Stimulated activated CD8-positive, alpha-beta memory T cell treated with anti-CD3 and anti-CD28 coated beads, Interleukin-7, amount 100 ng/mL, for 48 hours (primary cell): ENCODE measurements around the gene ADGRV1.
"Not testable (repeated sequence)": the region's sequence is repeated elsewhere in the genome, so short reads cannot be mapped to it uniquely, and the experiment has no call there.

ENCODE experiments used
- DNase-seq, 2 donors: peaks; one replicate each; pipeline ENCODE4 v3.0.0-alpha.2; 2020; ENCODE audit warnings: low read depth in 1 of 2; ENCODE audit errors: extremely low read depth in 1 of 2

The ADGRV1 gene

DNA sequence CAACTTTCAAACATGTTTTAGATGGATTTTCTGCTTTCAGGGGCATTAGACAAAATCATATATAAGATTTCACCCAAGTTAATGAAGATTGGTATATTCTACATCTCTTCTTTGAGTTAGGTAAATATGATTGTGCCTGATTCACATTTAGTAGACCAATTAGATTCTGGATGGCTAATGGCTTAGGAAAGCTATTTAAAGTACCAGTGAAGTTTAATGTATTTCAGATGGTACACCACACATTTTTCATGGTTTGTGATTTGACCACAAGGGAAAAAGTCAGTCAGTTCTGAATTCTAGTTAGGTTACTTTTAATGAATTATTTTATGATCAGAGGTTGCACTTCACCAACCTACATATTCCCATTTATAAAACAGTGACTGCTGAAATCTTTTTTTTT lies 409.7 kb downstream of the ADGRV1 start:
- no peak for DNase-seq

GRCh38 chr5:90969945-90970344 lies 411.3 kb downstream of the ADGRV1 start:
- not testable (repeated sequence) for DNase-seq

DNA sequence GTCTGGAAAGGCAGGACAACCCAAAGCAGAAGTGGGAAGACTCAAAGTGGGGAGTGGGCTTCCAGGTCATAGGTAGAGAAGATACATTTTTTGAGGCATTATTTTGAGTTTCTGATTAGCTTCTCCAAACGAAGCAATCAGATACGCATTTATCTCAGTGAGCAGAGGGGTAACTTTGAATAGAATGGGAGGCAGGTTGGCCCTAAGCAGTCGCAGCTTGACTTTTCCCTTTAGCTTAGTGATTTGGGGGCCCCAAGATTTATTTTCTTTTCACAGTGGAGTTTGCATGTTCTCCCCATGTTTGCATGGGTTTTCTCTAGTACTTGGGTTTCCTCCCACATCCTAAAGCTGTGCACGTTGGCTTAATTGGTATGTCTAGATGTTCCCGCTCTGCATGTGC lies 422.6 kb downstream of the ADGRV1 start:
- DNase-seq: no peak

- DNase-seq: no peak
Measured at GRCh38 chr5:90981821-90982220, 423.2 kb downstream of the ADGRV1 start.

DNA sequence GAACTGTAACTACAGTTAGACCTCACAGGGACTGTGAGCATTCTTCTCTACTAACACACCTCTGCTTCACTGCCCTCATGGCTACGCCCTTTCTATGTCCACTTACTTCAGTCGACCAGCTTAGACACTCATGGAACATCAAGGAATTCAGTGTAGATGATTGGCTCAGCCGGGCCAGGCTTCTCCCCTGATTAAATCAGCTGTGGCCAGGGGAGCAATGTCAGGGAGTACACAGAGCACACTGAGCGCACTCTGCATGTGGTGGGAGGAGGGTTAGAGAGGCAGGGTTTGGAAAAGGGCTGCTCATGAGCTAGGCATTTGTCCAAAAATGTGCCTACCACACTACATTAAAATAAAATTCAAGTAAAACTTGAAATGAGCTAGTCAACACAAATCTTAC lies 424.0 kb downstream of the ADGRV1 start:
- DNase-seq: no peak

- no peak for DNase-seq
Measured at GRCh38 chr5:90983148-90983547, 424.6 kb downstream of the ADGRV1 start.

- no peak for DNase-seq
Measured at GRCh38 chr5:90983711-90984124, 425.1 kb downstream of the ADGRV1 start.

DNA sequence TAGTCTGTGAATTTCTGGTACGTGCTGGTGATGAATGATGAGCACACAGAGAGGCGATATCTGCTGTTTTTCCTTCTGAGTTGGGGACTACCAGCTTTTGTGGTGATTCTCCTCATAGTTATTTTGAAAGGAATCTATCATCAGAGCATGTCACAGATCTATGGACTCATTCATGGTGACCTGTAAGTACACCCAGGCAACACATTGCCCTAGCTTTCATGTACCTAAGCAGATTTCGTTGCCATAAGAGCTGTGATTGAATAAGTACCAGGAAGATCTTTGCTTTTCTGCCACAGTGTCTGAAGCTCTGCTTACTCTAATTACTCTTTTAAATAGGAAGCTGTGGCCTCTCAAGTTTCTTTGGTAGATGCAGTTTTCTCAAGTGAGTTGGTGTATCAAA lies 426.7 kb downstream of the ADGRV1 start:
- DNase-seq: no peak

DNA sequence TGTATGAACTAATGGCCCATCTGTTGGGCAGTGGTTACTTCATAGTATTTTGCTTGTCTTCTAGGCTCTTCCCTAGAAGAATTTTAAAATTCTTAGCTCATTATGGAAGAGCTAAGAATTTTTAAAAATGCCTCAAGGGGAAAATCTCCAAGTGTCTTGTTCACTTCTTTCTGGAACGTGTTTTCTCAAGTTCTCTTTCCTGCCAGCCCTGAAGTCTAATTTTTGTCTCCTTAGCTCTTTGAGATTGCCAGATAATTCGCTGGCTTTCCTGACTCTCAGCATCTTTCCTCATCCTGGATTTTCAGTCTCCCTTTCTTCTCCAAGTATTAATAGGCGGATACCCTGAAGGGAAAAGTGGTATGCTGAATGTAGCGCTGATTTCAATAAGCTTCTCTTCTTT lies 429.1 kb downstream of the ADGRV1 start:
- no peak for DNase-seq

- DNase-seq: no peak
Measured at GRCh38 chr5:90991201-90991600, 432.6 kb downstream of the ADGRV1 start.

DNA sequence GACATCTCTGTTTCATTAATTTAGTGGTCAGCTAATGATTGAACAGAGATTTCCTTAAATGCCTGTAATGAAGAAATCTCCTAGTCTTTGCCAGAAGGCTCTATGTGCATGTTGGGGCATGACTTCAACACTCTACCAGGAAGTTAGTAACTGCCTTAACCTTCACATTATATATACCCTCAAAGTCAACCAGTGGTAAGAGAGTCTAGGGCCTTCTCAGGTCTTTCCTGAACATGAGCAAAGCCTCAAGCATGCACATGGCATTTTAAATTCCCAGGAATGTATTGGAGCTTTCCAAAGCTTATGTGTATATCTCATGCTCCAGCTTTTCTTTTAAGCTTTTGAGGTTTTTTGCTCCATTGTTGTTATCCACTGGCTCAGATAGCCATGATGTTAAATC lies 436.2 kb downstream of the ADGRV1 start:
- no peak for DNase-seq

DNA sequence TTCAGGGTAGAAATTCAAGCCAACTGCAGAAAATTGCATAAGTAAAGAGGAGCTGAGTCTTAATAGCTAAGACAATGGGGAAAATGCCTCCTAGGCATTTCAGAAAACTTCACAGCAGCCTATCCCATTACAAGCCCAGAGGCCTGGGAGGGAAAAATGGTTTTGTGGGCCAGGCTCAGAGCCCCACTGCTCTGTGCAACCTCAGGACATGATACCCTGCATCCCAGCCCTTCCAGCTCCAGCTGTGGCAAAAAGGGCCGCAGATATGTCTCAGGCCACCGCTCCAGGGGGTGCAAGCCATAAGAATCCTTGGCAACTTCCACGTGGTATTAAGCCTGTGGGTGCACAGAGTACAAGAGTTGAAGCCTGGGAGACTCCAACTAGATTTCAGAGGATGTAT lies 437.5 kb downstream of the ADGRV1 start:
- DNase-seq: no peak

DNA sequence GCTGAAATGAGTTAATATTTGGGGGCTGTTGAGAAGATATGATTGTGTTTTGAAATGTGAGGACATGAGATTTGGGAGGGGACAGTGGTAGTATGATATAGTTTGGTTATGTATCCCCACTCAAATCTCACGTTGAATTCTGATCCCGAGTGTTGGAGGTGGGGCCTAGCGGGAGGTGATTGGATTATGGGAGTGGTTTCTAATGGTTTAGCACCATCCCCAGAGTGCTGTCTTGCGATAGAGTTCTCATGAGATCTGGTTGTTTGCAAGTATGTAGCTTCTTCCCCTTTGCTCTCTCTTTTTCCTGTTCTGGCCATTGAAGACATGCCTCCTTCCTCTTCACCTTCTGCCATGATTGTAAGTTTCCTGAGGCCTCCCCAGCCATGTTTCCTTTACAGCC lies 438.5 kb downstream of the ADGRV1 start:
- no peak for DNase-seq

GRCh38 chr5:91000743-91001142 lies 442.1 kb downstream of the ADGRV1 start:
- DNase-seq: no peak

DNA sequence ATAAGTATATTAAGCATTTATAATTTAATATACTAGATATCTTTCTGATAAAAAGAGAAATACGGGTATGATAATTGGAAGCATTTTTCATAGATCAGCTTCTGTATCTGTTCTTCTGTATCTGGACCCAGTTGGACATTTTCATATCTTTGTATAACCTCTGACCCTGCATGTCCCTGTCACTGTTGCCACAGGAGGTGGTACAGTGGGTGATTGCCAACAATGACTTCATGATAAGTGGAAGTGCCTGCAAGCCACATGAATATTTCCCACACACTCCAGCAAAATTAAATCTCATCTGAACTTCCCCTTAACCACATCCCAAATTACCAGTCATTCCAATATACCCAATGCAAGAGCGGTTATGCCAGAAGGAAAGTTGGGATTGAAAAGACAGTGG lies 448.1 kb downstream of the ADGRV1 start:
- no peak for DNase-seq

DNA sequence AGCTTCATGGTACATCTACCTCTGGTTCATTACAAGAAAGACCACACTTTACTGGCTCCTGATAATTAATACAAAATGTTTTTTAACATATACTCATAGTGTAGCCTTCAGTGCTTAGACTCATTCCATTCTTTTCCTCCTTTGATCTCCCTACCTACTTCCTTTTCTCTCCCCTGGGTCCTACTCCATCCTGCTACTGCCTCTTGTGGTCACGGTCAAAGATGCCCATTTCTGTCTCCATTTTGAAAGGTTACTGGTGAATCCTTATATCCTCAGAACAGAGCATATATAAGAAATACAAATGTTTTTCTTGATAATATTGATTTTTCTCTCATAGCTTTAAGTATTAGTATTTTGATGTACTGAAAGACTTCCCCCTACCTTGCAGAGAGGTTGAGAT lies 448.7 kb downstream of the ADGRV1 start:
- no peak for DNase-seq

GRCh38 chr5:91007780-91008402 lies 449.3 kb downstream of the ADGRV1 start:
- DNase-seq: no peak

DNA sequence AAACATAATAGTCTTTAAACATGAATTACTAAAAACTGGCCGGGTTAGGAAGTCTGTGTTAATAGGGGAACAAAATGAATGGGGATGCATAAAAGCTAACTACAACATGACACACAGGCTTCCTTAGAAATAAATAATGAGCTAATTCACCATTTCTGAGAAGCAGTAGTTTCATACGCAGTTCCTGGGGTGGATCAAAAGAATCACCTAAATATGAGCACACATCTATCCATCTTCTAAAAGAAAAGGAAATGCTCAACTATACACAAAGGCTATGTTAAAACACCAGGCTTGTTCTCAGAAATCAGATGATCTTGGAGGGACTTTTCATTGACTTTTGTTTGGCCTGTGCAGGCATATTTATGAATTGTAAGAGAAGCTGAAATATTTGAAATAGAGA lies 451.5 kb downstream of the ADGRV1 start:
- no peak for DNase-seq

DNA sequence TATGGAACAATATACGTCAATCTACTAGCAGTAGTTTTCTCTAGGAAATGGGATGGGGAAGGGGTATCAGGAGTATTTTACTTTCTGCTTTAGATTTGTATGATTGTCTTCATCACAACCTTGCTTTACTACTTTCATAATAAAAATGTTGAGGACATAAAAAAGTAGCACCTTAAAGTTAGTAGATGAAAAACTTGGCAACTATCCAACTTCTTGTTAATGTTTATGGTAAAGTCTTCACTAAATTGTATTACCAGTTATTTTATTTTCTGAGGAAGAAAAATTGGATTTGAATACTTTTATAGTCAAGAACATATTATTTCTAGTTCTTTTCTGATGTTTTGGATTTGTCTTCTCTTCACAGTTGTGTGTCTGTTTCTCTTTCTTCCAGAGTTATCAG lies 452.4 kb downstream of the ADGRV1 start:
- no peak for DNase-seq

- DNase-seq: not testable (repeated sequence)
Measured at GRCh38 chr5:91012867-91013266, 454.3 kb downstream of the ADGRV1 start.

DNA sequence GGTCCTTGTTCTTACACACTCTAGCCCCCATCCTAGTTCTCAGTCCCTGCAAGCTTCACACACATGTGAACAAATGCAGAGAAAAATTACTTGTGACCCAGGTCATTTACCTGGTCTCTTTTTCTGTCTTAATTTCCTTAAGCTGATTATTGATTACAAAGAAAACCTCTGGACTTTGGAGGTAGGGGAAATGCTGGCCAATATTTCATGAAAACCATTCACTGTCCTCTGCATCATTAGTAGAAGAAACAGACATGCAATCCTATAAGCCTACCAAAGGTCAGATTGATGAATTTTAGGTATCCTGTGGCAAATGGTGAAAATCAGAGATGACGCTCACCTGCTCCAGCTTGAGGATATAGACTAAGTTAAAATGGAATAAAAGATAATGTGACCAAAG lies 457.7 kb downstream of the ADGRV1 start:
- DNase-seq: no peak

GRCh38 chr5:91016954-91017700 lies 458.5 kb downstream of the ADGRV1 start:
- DNase-seq: no peak

DNA sequence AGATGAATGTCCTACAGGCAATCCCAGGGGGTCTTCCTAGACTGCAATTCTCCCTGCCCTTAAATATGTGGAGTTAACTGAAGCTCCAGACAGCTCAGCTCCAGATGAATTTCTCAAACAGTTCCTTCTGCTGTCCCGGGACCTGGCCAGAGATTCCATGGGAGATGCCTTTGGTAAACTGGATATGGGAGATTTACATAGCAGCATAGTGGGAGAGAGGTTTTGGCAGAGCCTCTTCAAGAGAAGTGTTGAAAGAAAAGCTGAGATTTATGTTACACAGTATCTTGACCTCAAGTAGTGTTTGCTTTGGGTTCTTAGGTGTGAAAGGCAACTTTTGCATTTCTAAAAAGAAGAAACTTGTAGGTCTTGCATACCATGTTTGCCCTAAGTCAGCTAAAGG lies 459.6 kb downstream of the ADGRV1 start:
- no peak for DNase-seq
